HEK293T (cell line): ENCODE measurements around the gene POLR2A.

Experiments
- ARNT ChIP-seq: fragments of 450-650 bp; IDR thresholded peaks from 2 replicates; pipeline ENCODE4 v1.6.1; 2017; ENCODE audit warnings: mild to moderate bottlenecking
- BHLHE40 ChIP-seq: fragments of 450-650 bp; IDR thresholded peaks from 2 replicates; pipeline ENCODE4 v1.6.1; 2016; ENCODE audit warnings: mild to moderate bottlenecking, moderate library complexity, borderline replicate concordance
- CTBP1 ChIP-seq: fragments of 450-650 bp; IDR thresholded peaks from 2 replicates; pipeline ENCODE4 v1.6.1; 2016; ENCODE audit warnings: borderline replicate concordance
- FOXM1 ChIP-seq: fragments of 450-650 bp; IDR thresholded peaks from 2 replicates; pipeline ENCODE4 v1.6.1; 2017; ENCODE audit warnings: mild to moderate bottlenecking, borderline replicate concordance
- HDGF ChIP-seq: fragments of 450-650 bp; IDR thresholded peaks from 2 replicates; pipeline ENCODE4 v1.6.1; 2017; ENCODE audit warnings: antibody characterized with exemption, borderline replicate concordance
- LEF1 ChIP-seq: fragments of 450-650 bp; IDR thresholded peaks from 2 replicates; pipeline ENCODE4 v1.6.1; 2017; ENCODE audit warnings: mild to moderate bottlenecking, borderline replicate concordance
- NFRKB ChIP-seq: fragments of 450-650 bp; IDR thresholded peaks from 2 replicates; pipeline ENCODE4 v1.6.1; 2016; ENCODE audit warnings: mild to moderate bottlenecking, moderate library complexity
- SP1 ChIP-seq: fragments of 450-650 bp; IDR thresholded peaks from 2 replicates; pipeline ENCODE4 v1.6.1; 2017
- ZNF384 ChIP-seq: fragments of 450-650 bp; IDR thresholded peaks from 2 replicates; pipeline ENCODE4 v1.6.1; 2016
- TF ChIP-seq, protein P1 (sequence below): fragments of 450-650 bp; IDR thresholded peaks from 2 replicates; pipeline ENCODE4 v1.6.1; 2016

DNA sequence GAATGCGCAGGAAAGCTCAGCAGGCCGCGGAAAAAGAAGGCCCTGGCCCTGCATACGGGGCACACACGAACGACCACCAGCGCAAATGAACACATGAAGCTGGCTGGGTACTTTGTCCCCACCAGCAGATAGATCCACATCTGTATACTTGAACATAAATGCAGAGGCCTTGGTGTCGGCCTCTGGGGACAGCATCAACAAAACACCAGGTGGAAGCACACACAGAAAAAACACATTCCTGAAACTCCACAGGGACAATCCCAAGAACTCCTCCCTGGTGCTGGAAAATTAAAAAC is 4.1 kb upstream of the POLR2A start:
- TF ChIP-seq FOXM1 = no peak
- TF ChIP-seq BHLHE40 = no peak
- TF ChIP-seq NFRKB = no peak
- TF ChIP-seq CTBP1 = no peak
- no peak for TF ChIP-seq ZNF384
- TF ChIP-seq SP1 = no peak
- TF ChIP-seq LEF1 = no peak
- TF ChIP-seq, protein P1, sequence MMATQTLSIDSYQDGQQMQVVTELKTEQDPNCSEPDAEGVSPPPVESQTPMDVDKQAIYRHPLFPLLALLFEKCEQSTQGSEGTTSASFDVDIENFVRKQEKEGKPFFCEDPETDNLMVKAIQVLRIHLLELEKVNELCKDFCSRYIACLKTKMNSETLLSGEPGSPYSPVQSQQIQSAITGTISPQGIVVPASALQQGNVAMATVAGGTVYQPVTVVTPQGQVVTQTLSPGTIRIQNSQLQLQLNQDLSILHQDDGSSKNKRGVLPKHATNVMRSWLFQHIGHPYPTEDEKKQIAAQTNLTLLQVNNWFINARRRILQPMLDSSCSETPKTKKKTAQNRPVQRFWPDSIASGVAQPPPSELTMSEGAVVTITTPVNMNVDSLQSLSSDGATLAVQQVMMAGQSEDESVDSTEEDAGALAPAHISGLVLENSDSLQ = no peak
- TF ChIP-seq ARNT = no peak
- TF ChIP-seq HDGF = no peak
